Measurements from ENCODE around the gene PTPRCAP.

GRCh38 chr11:67410369-67410831, 27.1 kb downstream of the PTPRCAP start:
- no peak for TF ChIP-seq EZH2 (IDR thresholded peaks at IDR 0.05; ENCODE audit: borderline replicate concordance, low read length)
- no peak for TF ChIP-seq CTCF (conservative IDR thresholded peaks at IDR 0.05 in 1 of 2, IDR thresholded peaks at IDR 0.05 in 1 of 2; ENCODE audit: extremely low read depth in 1 of 2, insufficient read depth in 1 of 2, low read depth in 1 of 2, low read length in 2 of 2)

Data from mammary epithelial cell (primary cell).